ENCODE measurements around the gene PDE7B. TPM values are rescaled to one million over a fixed set of nuclear protein-coding genes. Genes with fewer than 3 reads are reported as not detected.
A peak's percentile ranks its signal among the peaks of the same experiment; 100 is the strongest.

PDE7B gene
- total RNA-seq, 1 experiment from 2014 or later = not detected

DNA sequence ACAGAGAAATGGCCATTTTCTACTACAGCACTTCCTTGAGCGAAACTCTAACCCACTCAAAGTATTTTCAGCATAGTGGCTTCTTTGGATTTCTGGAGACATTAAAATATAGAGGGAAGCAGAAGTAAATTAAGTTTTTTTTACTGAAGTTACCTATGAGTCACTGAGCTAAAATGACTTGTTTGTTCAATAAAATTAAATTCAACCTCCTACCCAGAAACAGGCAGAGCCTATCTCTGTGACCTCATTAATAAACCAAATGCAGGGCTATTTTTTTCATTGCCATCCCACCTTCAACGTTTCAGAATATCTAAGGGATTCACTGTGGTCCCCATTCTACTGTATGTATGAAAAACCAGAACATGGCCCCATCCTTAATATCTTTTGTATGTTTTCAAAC is 265.6 kb downstream of the PDE7B start:
- Histone ChIP-seq H4K20me1 (ENCODE audit: low read length) (no peaks in the 10 kb centered on the region), H3K79me2 (ENCODE audit: low read length) (no peaks in the 10 kb centered on the region), H3K9me3 (ENCODE audit: low read length) (no peaks in the 10 kb centered on the region), H3K36me3 (ENCODE audit: low read depth, low read length) (no peaks in the 10 kb centered on the region), H3K27me3 (ENCODE audit: low read length) (no peaks in the 10 kb centered on the region), H3K4me1 (ENCODE audit: insufficient read depth, low read length) (peaks cover 13% of the 10 kb centered on the region), H3K27ac (ENCODE audit: low read length) (peak overlapping the region; percentile 31; the same call in 1 of the 2 replicates), H3K4me3 (ENCODE audit: low read length) (no peak overlapping the region), H2AFZ (ENCODE audit: low read length) (peak overlapping the region; percentile 37; the same call in 1 of the 2 replicates), H3F3A (ENCODE audit: low read length, unreplicated experiment) (no peaks in the 10 kb centered on the region), H3K4me2 (ENCODE audit: low read length) (peak overlapping the region; percentile 58), H3K9ac (ENCODE audit: low read length) (no peak overlapping the region), H3K9me2 (replicated peaks; ENCODE audit: low read length) (no peaks in the 10 kb centered on the region)
- ChIA-PET POLR2A (ENCODE audit: unreplicated experiment) (no interaction called here), CTCF (no interaction called here)
- DNase-seq (peak; percentile 27), ATAC-seq (peak; percentile 81)
- no TSS peak for BruUV-seq (replicated peaks)
- TF ChIP-seq EZH2 (IDR thresholded peaks at IDR 0.05; ENCODE audit: low read length, unreplicated experiment) = no peak
- TF ChIP-seq, protein P1, sequence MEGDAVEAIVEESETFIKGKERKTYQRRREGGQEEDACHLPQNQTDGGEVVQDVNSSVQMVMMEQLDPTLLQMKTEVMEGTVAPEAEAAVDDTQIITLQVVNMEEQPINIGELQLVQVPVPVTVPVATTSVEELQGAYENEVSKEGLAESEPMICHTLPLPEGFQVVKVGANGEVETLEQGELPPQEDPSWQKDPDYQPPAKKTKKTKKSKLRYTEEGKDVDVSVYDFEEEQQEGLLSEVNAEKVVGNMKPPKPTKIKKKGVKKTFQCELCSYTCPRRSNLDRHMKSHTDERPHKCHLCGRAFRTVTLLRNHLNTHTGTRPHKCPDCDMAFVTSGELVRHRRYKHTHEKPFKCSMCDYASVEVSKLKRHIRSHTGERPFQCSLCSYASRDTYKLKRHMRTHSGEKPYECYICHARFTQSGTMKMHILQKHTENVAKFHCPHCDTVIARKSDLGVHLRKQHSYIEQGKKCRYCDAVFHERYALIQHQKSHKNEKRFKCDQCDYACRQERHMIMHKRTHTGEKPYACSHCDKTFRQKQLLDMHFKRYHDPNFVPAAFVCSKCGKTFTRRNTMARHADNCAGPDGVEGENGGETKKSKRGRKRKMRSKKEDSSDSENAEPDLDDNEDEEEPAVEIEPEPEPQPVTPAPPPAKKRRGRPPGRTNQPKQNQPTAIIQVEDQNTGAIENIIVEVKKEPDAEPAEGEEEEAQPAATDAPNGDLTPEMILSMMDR (conservative IDR thresholded peaks at IDR 0.05; ENCODE audit: low read depth, low read length) = no peak
- no peak for TF ChIP-seq EZH2phosphoT487 (IDR thresholded peaks at IDR 0.05; ENCODE audit: borderline replicate concordance, low read length)
- intact Hi-C loops (cut with micrococcal nuclease) = no loop called here

GRCh38 chr6:136118787-136119186 is 267.3 kb downstream of the PDE7B start:
- ChIA-PET POLR2A (ENCODE audit: unreplicated experiment) (no interaction called here), CTCF (no interaction called here)
- no peak overlapping the region for H3K4me2 ChIP-seq (ENCODE audit: low read length)
- no peaks in the 10 kb centered on the region for H3K79me2 ChIP-seq (ENCODE audit: low read length)
- no peaks in the 10 kb centered on the region for H3F3A ChIP-seq (ENCODE audit: low read length, unreplicated experiment)
- no peaks in the 10 kb centered on the region for H3K9me2 ChIP-seq (replicated peaks; ENCODE audit: low read length)
- no peak overlapping the region for H3K4me3 ChIP-seq (ENCODE audit: low read length)
- TF ChIP-seq EZH2 (IDR thresholded peaks at IDR 0.05; ENCODE audit: low read length, unreplicated experiment) (no peak), EZH2phosphoT487 (IDR thresholded peaks at IDR 0.05; ENCODE audit: borderline replicate concordance, low read length) (no peak)
- TF ChIP-seq, protein P1 (conservative IDR thresholded peaks at IDR 0.05; ENCODE audit: low read depth, low read length) = no peak
- peaks cover 21% of the 10 kb centered on the region for H3K4me1 ChIP-seq (ENCODE audit: insufficient read depth, low read length)
- no peak overlapping the region for H3K9ac ChIP-seq (ENCODE audit: low read length)
- ATAC-seq = no peak
- no peaks in the 10 kb centered on the region for H3K9me3 ChIP-seq (ENCODE audit: low read length)
- H3K27me3 ChIP-seq (ENCODE audit: low read length) = no peaks in the 10 kb centered on the region
- H4K20me1 ChIP-seq (ENCODE audit: low read length) = no peaks in the 10 kb centered on the region
- BruUV-seq (replicated peaks) = no TSS peak
- H3K36me3 ChIP-seq (ENCODE audit: low read depth, low read length) = no peaks in the 10 kb centered on the region
- no peak overlapping the region for H3K27ac ChIP-seq (ENCODE audit: low read length)
- H2AFZ ChIP-seq (ENCODE audit: low read length) = no peak overlapping the region
- DNase-seq = no peak
- intact Hi-C loops (cut with micrococcal nuclease) = no loop called here

DNA sequence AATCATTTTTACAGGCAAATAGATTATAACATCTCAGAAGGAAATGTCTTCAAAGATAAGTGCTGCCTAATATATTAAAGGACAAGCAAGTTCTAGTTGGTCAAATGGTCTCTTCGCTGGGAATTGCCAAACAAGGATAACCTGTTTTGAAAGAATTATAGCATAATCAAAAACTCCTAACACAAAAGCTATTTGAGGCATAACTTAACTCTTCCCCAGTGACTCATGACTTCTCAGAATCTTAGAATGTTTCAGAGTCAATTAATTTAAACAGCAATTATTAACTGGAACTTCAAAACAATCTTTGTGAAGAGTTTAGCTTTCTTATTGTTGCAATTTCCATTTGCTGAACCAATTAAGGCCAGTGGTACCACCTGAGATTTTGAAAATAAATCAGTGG is 272.0 kb downstream of the PDE7B start:
- intact Hi-C loops (cut with micrococcal nuclease) = loop anchor here (5.0 kb wide), 1 partner anchor 36 kb away; no protein-coding TSS in a partner anchor
- Histone ChIP-seq H3K27ac (ENCODE audit: low read length) (no peak overlapping the region), H3K4me3 (ENCODE audit: low read length) (no peak overlapping the region), H3K9me3 (ENCODE audit: low read length) (no peaks in the 10 kb centered on the region), H4K20me1 (ENCODE audit: low read length) (no peaks in the 10 kb centered on the region), H3K79me2 (ENCODE audit: low read length) (no peaks in the 10 kb centered on the region), H3K4me1 (ENCODE audit: insufficient read depth, low read length) (peaks cover 10% of the 10 kb centered on the region; the same call in 1 of the 2 replicates), H2AFZ (ENCODE audit: low read length) (no peak overlapping the region), H3K27me3 (ENCODE audit: low read length) (no peaks in the 10 kb centered on the region), H3K9me2 (replicated peaks; ENCODE audit: low read length) (no peaks in the 10 kb centered on the region), H3F3A (ENCODE audit: low read length, unreplicated experiment) (no peaks in the 10 kb centered on the region), H3K36me3 (ENCODE audit: low read depth, low read length) (no peaks in the 10 kb centered on the region), H3K9ac (ENCODE audit: low read length) (no peak overlapping the region), H3K4me2 (ENCODE audit: low read length) (0 out of 2 replicates have a peak overlapping the region, but pooled peaks have one; percentile 29)
- ChIA-PET POLR2A (ENCODE audit: unreplicated experiment) (no interaction called here), CTCF (no interaction called here)
- ATAC-seq (no peak), DNase-seq (peak; percentile 60)
- no TSS peak for BruUV-seq (replicated peaks)
- TF ChIP-seq, protein P1 (conservative IDR thresholded peaks at IDR 0.05; ENCODE audit: low read depth, low read length) = no peak
- TF ChIP-seq EZH2phosphoT487 (IDR thresholded peaks at IDR 0.05; ENCODE audit: borderline replicate concordance, low read length) (no peak), EZH2 (IDR thresholded peaks at IDR 0.05; ENCODE audit: low read length, unreplicated experiment) (no peak)
